Measurements from ENCODE around the gene CKAP4.

CKAP4 gene

DNA sequence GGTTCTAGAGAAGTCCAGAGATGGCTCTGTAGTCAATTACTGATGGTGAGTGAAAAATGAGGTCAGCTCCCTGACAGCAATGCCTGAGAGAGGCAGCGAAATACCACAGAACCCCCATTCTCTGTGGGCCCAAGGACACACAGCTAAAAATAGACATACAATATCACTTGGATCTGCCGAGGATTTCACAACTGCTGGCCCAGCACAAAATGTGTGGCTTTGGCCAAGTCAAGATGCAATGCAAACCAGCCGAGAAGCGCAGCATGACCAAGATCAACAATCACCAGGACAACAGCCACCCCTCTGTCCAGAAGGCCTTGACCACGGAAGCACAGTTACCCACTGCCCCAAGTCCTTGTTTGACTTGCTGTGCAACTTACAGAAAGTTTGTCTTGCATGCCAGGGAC, 52.2 kb downstream of the CKAP4 start:
- DNase-seq: no peak

- no peak for DNase-seq
Measured at GRCh38 chr12:106194351-106194750, 53.5 kb downstream of the CKAP4 start.

- DNase-seq: no peak
Measured at GRCh38 chr12:106193394-106194215, 54.2 kb downstream of the CKAP4 start.

GRCh38 chr12:106192659-106193393, 55.0 kb downstream of the CKAP4 start:
- DNase-seq: no peak

DNA sequence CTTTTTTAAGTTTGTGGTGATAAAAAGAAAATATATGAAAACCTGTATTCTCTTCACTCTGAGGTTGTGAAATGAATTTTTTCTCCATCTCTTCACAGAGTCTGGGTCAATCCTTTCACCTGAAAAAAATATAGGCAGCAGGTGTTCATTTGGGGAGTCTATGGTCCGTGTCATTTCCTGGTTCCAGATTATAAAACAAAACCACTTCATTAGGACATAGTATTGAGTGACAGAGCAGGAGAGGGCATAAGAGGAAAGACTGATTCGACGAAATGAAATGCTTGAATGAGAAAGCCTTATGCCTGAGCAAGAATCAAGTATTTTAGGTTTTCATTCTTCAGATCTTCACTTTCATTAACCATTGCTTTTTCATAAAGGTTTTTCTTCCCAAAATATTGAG, 57.2 kb downstream of the CKAP4 start:
- DNase-seq: no peak

- DNase-seq: no peak
Measured at GRCh38 chr12:106189341-106189740, 58.5 kb downstream of the CKAP4 start.

- no peak for DNase-seq
Measured at GRCh38 chr12:106188256-106188655, 59.6 kb downstream of the CKAP4 start.

All from effector CD4-positive, alpha-beta T cell (primary cell).